Ovary (tissue), 9 donors: ENCODE measurements around the gene TSPEAR. TPM values are rescaled to one million over a fixed set of nuclear protein-coding genes. Genes with fewer than 3 reads are reported as not detected.

Source experiments
- DNase-seq, 5 donors: peaks; one replicate each; pipeline ENCODE4 v3.0.0-alpha.2; 2019 to 2020
- H3K27ac ChIP-seq, 2 donors: fragments of 200-600 bp; one replicate each; pipeline versions ENCODE4 v1.5.1 to v1.8.0; 2019 to 2022
- H3K27me3 ChIP-seq: fragments of 200-600 bp; one replicate; pipeline ENCODE4 v1.8.0; 2022
- H3K36me3 ChIP-seq: fragments of 200-600 bp; sonication (generic); one replicate; pipeline ENCODE4 v1.5.1; 2019
- H3K4me1 ChIP-seq: one replicate; pipeline ENCODE4 v1.8.1; 2013; ENCODE audit warnings: mild to moderate bottlenecking, moderate library complexity; ENCODE audit not compliant: insufficient read depth
- H3K4me3 ChIP-seq: fragments of 200-600 bp; sonication (generic); one replicate; pipeline ENCODE4 v1.5.1; 2017
- H3K9me3 ChIP-seq, 2 donors: fragments of 200-600 bp in 1 of 2; sonication (generic) in 1 of 2; one replicate each; pipeline versions ENCODE4 v1.5.1 to v1.8.1; 2013 to 2019; ENCODE audit warnings: mild to moderate bottlenecking in 1 of 2, moderate library complexity in 1 of 2
- EP300 ChIP-seq: sonication (generic); formaldehyde crosslinking; IDR thresholded peaks from one replicate; pipeline ENCODE4 v1.6.1; 2017; ENCODE audit warnings: antibody characterized with exemption
- POLR2A ChIP-seq: fragments of 450-650 bp; IDR thresholded peaks from one replicate; pipeline ENCODE4 v1.6.1; 2017; ENCODE audit warnings: antibody characterized with exemption, mild to moderate bottlenecking, moderate library complexity
- WGBS, 3 donors: extraction: QIAGEN DNeasy Blood & Tissue Kit in 1 of 3; methylation state at CpG; one replicate each; pipeline versions ENCODE4 v1.1.5 to v1.1.7; 2013 to 2017; 5-methylcytosine and 5-hydroxymethylcytosine counted together
- intact Hi-C, 4 donors: fragments of 100-400 bp; cut with DNase I; formaldehyde crosslinking; loops; one replicate each; pipeline versions ENCODE4 v1.11.0 to v1.15.1; 2022 to 2023
- polyA plus RNA-seq, 2 donors: library from polyadenylated mRNA; stranded (reverse); fragments of 200-250 nt in 1 of 2; fragments of 350-450 nt in 1 of 2; fragmentation: Illumina TruSeq in 1 of 2; extraction: RNeasy Lipid Tissue Mini Kit (QIAGEN cat#74804) in 1 of 2; gene quantifications; one replicate each; pipeline ENCODE4 v1.2.3, GENCODE V29; 2013 to 2014
- total RNA-seq, 7 donors: library from RNA; depleted of rRNA in 2 of 7; stranded (reverse); fragments of >200 nt in 2 of 7; fragmentation: NEBNext Ultra II Directional in 3 of 7; extraction: Animal tissue kit (Norgen Biotek cat#: 25700) in 3 of 7; gene quantifications; one replicate each; pipeline versions ENCODE4 v1.1.0 to v1.2.4, GENCODE V29; 2016 to 2023
- TF ChIP-seq, protein P1 (sequence below), 3 donors: fragments of 450-650 bp in 2 of 3; fragments of 200-600 bp in 1 of 3; IDR thresholded peaks; one replicate each; pipeline versions ENCODE4 v1.5.1 to v1.8.0; 2016 to 2022; ENCODE audit warnings: antibody characterized with exemption in 3 of 3, mild to moderate bottlenecking in 1 of 3
- donor health status: DM: no; HTN: no; CAD: no; lungs with moderate emphysema.
- donor health status: DM: no; HTN: no; CAD: no.
- donor health status: Bipolar disorder and iron deficiency.
- donor health status: DM: yes; HTN: yes; CAD: no.
- donor health status: DM: no; HTN: no; CAD: no.
- donor health status: DM: yes; HTN: yes; CAD: no.

The TSPEAR gene
- total and polyA plus RNA-seq, 9 donors: 0.07 to 0.27 (median 0.11) TPM; not detected in 4

DNA sequence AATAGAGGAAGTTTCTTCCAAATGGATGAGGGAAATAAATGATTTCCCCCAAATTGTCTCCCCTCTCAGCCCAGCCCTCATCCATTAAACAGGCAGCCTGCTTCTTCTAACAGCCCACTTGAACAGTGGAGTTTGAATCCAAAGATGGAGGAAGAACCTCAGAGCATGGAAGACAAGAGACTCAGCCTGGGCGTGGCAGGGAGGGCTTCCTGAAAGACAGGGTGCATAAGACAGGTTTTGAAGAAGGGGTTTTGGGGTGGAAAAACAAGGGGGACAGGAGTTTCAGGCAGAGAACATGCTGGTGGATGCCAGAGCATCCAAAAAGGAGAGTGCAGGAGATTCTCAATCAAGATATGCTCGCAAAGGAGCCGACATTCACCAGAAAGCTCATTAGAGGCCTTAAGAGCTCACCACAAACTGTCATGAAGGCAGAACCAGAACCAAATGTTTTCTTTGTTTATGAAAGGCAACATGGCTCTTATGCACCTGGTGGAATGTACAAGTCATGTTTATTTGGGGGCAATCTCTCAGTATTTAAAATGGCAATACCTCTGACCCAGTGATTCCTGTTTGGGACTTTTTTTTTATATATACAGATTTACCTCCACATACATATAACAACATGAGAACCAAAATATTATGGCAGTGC is 26.5 kb upstream of the TSPEAR start:
- Histone ChIP-seq H3K9me3 (peaks cover 0 to 11% of the 10 kb centered on the region in 2 donors), H3K4me3 (no peak overlapping the region), H3K4me1 (no peaks in the 10 kb centered on the region), H3K27me3 (no peaks in the 10 kb centered on the region), H3K36me3 (no peaks in the 10 kb centered on the region), H3K27ac (no peak overlapping the region)
- TF ChIP-seq POLR2A: no peak
- TF ChIP-seq EP300: no peak
- TF ChIP-seq, protein P1, sequence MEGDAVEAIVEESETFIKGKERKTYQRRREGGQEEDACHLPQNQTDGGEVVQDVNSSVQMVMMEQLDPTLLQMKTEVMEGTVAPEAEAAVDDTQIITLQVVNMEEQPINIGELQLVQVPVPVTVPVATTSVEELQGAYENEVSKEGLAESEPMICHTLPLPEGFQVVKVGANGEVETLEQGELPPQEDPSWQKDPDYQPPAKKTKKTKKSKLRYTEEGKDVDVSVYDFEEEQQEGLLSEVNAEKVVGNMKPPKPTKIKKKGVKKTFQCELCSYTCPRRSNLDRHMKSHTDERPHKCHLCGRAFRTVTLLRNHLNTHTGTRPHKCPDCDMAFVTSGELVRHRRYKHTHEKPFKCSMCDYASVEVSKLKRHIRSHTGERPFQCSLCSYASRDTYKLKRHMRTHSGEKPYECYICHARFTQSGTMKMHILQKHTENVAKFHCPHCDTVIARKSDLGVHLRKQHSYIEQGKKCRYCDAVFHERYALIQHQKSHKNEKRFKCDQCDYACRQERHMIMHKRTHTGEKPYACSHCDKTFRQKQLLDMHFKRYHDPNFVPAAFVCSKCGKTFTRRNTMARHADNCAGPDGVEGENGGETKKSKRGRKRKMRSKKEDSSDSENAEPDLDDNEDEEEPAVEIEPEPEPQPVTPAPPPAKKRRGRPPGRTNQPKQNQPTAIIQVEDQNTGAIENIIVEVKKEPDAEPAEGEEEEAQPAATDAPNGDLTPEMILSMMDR (IDR thresholded peaks at IDR 0.05): no peak
- 63 to 70% (median 69%) methylated on average over 3 of the region's 3 CpGs for whole genome bisulfite sequencing, 3 donors
- intact Hi-C loops: no loop called here
- no peak for DNase-seq

DNA sequence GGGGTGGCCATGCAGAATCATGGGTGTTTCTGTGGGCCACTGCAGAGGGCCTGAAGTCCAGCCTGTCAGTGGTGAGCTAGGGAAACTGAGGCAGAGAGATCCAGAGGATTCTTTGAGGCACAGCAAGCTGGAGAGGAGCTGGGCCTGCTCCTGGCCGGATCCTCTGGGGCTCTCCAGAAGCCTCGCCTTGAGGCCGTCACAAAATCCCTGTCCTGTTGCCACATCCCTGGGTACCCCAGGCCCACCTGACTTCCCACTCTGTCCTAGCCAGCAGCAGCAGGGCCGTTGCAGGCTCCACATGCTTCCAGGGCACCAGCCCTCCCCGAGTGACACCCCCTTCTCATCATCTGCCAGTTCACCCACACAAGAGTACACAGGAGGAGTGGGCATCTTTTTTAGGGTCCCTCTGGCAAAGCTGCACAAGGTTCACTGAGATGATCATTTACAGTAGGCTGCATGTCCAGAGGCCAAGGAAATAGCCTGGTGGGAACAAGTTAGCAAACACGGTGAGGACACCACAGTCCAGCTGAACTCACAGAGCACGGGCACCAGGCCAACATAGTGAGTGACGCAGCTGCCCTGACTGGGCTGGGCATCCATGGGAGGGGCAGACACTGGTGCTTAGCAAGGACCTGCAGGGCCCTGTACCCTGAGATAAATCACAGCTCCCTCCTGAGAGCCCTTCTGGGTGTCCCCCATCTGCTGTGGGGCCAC is 25.1 kb upstream of the TSPEAR start:
- no peak for TF ChIP-seq POLR2A
- TF ChIP-seq, protein P1 (IDR thresholded peaks at IDR 0.05): no peak
- no peak for TF ChIP-seq EP300
- Histone ChIP-seq H3K4me3 (no peak overlapping the region), H3K36me3 (no peaks in the 10 kb centered on the region), H3K4me1 (no peaks in the 10 kb centered on the region), H3K9me3 (peaks cover 0 to 11% of the 10 kb centered on the region in 2 donors), H3K27me3 (no peaks in the 10 kb centered on the region), H3K27ac (no peak overlapping the region)
- intact Hi-C loops: no loop called here
- 89% methylated on average over 8 of the region's 8 CpGs for WGBS, 3 donors
- no peak for DNase-seq

DNA sequence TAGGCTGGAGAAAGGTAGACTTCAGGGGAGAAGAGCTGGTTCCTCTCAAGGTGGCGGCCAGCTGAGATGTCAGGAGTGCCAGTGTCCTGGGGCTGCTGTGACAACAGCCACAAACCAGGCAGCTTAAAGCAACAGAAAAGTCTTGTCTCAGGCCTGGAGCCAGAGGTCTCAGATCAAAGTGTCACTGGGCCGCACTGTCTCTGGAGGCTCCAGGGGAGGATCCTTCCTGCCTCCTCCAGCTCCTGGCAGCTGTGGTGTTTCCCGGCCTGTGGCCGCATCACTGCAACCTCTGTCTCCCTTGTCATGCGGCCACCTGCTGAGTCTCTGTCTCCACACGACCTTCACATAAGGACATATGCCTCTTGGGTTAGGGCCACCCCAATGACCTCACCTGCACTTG is 24.4 kb upstream of the TSPEAR start:
- no peak for TF ChIP-seq EP300
- TF ChIP-seq, protein P1 (IDR thresholded peaks at IDR 0.05): no peak
- TF ChIP-seq POLR2A: no peak
- no peak overlapping the region for H3K4me3 ChIP-seq
- peaks cover 0 to 11% of the 10 kb centered on the region in 2 donors for H3K9me3 ChIP-seq
- H3K4me1 ChIP-seq: no peaks in the 10 kb centered on the region
- H3K27ac ChIP-seq: no peak overlapping the region
- WGBS, 3 donors: 75 to 84% (median 78%) methylated on average over 6 of the region's 6 CpGs
- DNase-seq: no peak
- H3K27me3 ChIP-seq: no peaks in the 10 kb centered on the region
- H3K36me3 ChIP-seq: no peaks in the 10 kb centered on the region
- intact Hi-C loops: no loop called here

DNA sequence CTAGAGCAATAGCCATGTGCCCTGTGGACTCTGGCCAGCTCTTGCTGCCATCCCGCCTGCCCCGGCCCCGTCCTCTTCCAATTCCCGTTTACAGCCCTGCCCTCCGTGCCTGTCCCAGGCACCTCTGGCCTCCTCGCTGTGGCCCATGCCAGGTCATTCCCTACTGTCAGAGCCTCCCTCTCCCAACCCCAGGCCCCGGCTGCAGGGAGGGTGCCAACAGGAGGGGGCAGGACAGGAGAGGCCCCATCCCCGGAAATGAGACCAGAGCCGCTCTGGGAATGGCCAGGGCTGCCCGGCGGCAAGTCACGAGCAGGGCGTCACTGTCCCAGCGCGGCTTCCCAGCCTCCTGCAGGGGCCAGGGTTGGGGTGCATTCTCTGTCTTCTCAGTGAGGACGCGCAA is 23.5 kb upstream of the TSPEAR start:
- no peaks in the 10 kb centered on the region for H3K36me3 ChIP-seq
- no peaks in the 10 kb centered on the region for H3K4me1 ChIP-seq
- H3K27me3 ChIP-seq: no peaks in the 10 kb centered on the region
- TF ChIP-seq EP300 (no peak), POLR2A (no peak)
- TF ChIP-seq, protein P1 (IDR thresholded peaks at IDR 0.05): no peak
- 89 to 94% (median 93%) methylated on average over 17 of the region's 17 CpGs for WGBS, 3 donors
- no peak for DNase-seq
- H3K27ac ChIP-seq: no peak overlapping the region
- peaks cover 0 to 11% of the 10 kb centered on the region in 2 donors for H3K9me3 ChIP-seq
- intact Hi-C loops: no loop called here
- H3K4me3 ChIP-seq: no peak overlapping the region
